Retinal pigment epithelial cell (primary cell): Measurements from ENCODE around the gene CPPED1.

Experiments used
- DNase-seq: peaks from one replicate; pipeline ENCODE4 v3.0.0-alpha.2; 2010; ENCODE audit warnings: low read depth
- H3K4me3 ChIP-seq: 2 replicates; pipeline ENCODE4 v1.5.1; 2011; ENCODE audit warnings: mild to moderate bottlenecking, low read length, control low read depth, moderate library complexity
- CTCF ChIP-seq: conservative IDR thresholded peaks from 2 replicates; pipeline ENCODE4 v1.5.1; 2011; ENCODE audit warnings: low read depth, low read length, control low read depth, inconsistent platforms

Gene CPPED1

GRCh38 chr16:12649356-12649755, 154.3 kb downstream of the CPPED1 start:
- no peak for TF ChIP-seq CTCF
- no peak overlapping the region for H3K4me3 ChIP-seq
- no peak for DNase-seq

GRCh38 chr16:12646490-12647274, 157.0 kb downstream of the CPPED1 start:
- no peak for TF ChIP-seq CTCF
- DNase-seq = peak; percentile 48
- H3K4me3 ChIP-seq = no peak overlapping the region

GRCh38 chr16:12646098-12646489, 157.6 kb downstream of the CPPED1 start:
- no peak for DNase-seq
- H3K4me3 ChIP-seq = no peak overlapping the region
- no peak for TF ChIP-seq CTCF

- TF ChIP-seq CTCF = no peak
- DNase-seq = no peak
- no peak overlapping the region for H3K4me3 ChIP-seq
These were observed 160.6 kb downstream of the CPPED1 start for GRCh38 chr16:12643034-12643455.

GRCh38 chr16:12639044-12639443, 164.6 kb downstream of the CPPED1 start:
- TF ChIP-seq CTCF = no peak
- DNase-seq = no peak

GRCh38 chr16:12637002-12637401, 166.7 kb downstream of the CPPED1 start:
- no peak overlapping the region for H3K4me3 ChIP-seq
- no peak for TF ChIP-seq CTCF
- no peak for DNase-seq

More at GRCh38 chr16:12639044-12639443, 164.6 kb downstream of the CPPED1 start:
- H3K4me3 ChIP-seq = no peak overlapping the region

GRCh38 chr16:12629271-12629670, 174.4 kb downstream of the CPPED1 start:
- no peak for TF ChIP-seq CTCF
- no peak overlapping the region for H3K4me3 ChIP-seq
- DNase-seq = no peak
